GM18498 (cell line): Measurements from ENCODE around the gene SOX11.

Experiments
- ATAC-seq: cut with Tn5 transposase; IDR thresholded peaks from one replicate; pipeline ENCODE4 v1.9.1; 2021; ENCODE audit warnings: mild to moderate bottlenecking, moderate library complexity; ENCODE audit not compliant: unreplicated experiment

Gene SOX11

GRCh38 chr2:5691221-5691984 lies 781 bp upstream of the SOX11 start:
- no peak for ATAC-seq

- ATAC-seq, result no peak
Observed at GRCh38 chr2:5692561-5693286, 540 bp downstream of the SOX11 start.

- no peak for ATAC-seq
Observed at GRCh38 chr2:5693287-5694201, 1.4 kb downstream of the SOX11 start.

GRCh38 chr2:5694306-5694705 lies 2.1 kb downstream of the SOX11 start:
- no peak for ATAC-seq

- no peak for ATAC-seq
Observed at GRCh38 chr2:5695654-5696403, 3.6 kb downstream of the SOX11 start.

GRCh38 chr2:5696404-5696944 lies 4.3 kb downstream of the SOX11 start:
- no peak for ATAC-seq

- no peak for ATAC-seq
Observed at GRCh38 chr2:5696945-5697521, 4.8 kb downstream of the SOX11 start.

- ATAC-seq, result no peak
Observed at GRCh38 chr2:5697562-5697961, 5.4 kb downstream of the SOX11 start.

GRCh38 chr2:5698134-5698533 lies 6.0 kb downstream of the SOX11 start:
- no peak for ATAC-seq

GRCh38 chr2:5699963-5700362 lies 7.8 kb downstream of the SOX11 start:
- ATAC-seq, result no peak

GRCh38 chr2:5700551-5700950 lies 8.4 kb downstream of the SOX11 start:
- no peak for ATAC-seq

GRCh38 chr2:5701266-5701665 lies 9.1 kb downstream of the SOX11 start:
- no peak for ATAC-seq

- no peak for ATAC-seq
Observed at GRCh38 chr2:5703166-5703565, 11.0 kb downstream of the SOX11 start.

- ATAC-seq, result no peak
Observed at GRCh38 chr2:5705490-5705889, 13.3 kb downstream of the SOX11 start.

- ATAC-seq, result no peak
Observed at GRCh38 chr2:5706717-5707455, 14.7 kb downstream of the SOX11 start.

GRCh38 chr2:5710615-5711014 lies 18.4 kb downstream of the SOX11 start:
- no peak for ATAC-seq

GRCh38 chr2:5713101-5713500 lies 20.9 kb downstream of the SOX11 start:
- no peak for ATAC-seq

- ATAC-seq, result no peak
Observed at GRCh38 chr2:5719629-5720334, 27.6 kb downstream of the SOX11 start.

GRCh38 chr2:5720426-5720825 lies 28.2 kb downstream of the SOX11 start:
- ATAC-seq, result no peak
